PFSK-1 (cell line): Measurements from ENCODE around the gene FGL2.

Source experiments
- POLR2AphosphoS5 ChIP-seq: IDR thresholded peaks from 2 replicates; pipeline ENCODE4 v1.6.1; 2012; ENCODE audit warnings: low read depth, mild to moderate bottlenecking, control low read depth, low read length, moderate library complexity
- REST ChIP-seq, 2 experiments: IDR thresholded peaks; 2 replicates each; pipeline versions ENCODE4 v1.6.1 to v1.8.0; 2011 to 2012; ENCODE audit warnings: low read depth in 2 of 2, low read length in 2 of 2, control low read depth in 1 of 2, inconsistent platforms in 1 of 2, mild to moderate bottlenecking in 1 of 2, moderate library complexity in 1 of 2; ENCODE audit not compliant: insufficient read depth in 1 of 2
- SIN3A ChIP-seq: IDR thresholded peaks from 2 replicates; pipeline ENCODE4 v1.6.1; 2012; ENCODE audit warnings: mild to moderate bottlenecking, low read length, moderate library complexity, borderline replicate concordance; ENCODE audit not compliant: insufficient read depth

- TF ChIP-seq REST (IDR thresholded peaks at IDR 0.05; ENCODE audit: insufficient read depth in 1 of 2, low read depth in 2 of 2, low read length in 2 of 2) (no peak), POLR2AphosphoS5 (no peak), SIN3A (no peak)
Measured at GRCh38 chr7:77217474-77218185, 18.0 kb upstream of the FGL2 start.
